ENCODE results near the gene CPNE5.
"Not testable (repeated sequence)": the region's sequence is repeated elsewhere in the genome, so short reads cannot be mapped to it uniquely, and the experiment has no call there.

CPNE5 gene

DNA sequence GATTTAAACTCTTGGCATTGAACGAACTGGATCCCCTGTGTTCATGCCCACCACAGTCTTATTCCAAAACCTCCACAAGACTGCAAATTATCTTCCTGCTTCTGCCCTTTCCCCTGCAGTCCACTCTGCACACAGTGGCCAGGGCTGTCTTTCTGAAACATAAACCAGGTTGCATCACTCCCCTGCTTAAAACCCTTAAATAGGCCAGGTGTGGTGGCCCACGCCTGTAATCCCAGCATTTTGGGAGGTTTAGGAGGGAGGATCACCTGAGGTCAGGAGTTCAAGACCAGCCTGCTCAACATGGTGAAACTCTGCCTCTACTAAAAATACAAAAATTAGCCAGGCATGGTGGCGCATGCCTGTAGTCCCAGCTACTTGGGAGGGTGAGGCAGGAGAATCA lies 26.2 kb downstream of the CPNE5 start:
- not testable (repeated sequence) for DNase-seq

DNA sequence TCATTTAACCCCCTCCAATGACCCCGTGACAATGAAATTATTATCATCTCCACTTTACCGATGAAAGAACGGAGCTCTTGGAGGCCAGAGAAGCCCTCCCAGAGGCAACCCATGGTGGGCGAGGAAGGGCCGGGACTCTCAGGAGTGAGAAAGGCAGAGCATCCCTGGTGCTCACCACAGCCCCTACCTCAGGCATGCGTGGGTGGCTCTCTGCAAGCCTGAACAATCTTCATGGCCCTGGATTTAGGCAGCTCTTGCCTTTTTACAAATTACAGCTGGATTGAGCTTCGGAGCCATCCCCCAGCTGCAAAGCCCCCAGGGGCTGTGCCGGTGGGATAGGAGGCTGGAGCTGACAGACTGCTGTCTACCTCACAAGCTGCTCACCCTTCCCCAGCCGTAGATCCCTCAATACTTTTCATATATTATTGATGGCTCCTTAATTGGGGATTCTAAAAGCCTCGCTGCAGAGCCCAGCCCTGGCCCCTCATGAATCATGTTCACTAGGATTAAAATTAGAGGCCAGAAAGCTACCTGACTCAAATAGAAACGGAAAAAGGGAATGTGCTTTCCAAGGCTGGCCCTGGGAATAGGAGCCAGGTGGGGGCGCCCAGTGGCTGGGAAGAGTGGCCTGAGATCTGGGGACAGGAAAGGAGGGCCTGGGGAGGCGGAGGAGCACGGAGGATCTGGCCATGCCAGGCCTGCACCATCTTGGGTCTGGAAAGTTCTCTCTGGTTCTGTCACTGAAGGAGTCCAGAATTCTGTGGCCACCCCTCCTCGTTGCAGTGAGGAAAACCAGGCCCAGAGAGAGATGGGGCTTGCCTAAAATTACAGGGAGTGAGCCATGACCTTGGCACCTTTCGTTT lies 29.1 kb downstream of the CPNE5 start:
- DNase-seq, result no peak

DNA sequence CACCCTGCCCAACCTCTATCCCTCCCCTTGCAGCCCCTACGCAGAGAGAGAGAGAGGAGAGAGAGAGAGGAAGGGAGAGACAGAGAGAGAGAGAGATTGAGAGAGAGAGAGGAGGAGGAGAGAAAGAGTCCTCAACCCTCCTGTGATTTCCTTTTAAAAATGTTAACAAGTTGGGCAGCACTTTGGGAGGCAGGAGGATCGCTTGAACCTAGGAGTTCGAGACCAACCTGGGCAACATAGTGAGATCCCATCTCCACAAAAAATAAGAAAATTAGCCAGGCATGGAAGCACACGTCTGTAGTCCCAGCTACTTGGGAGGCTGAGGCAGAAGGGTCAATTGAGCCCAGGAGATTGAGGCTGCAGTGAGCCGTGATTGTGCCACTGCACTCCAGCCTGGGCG lies 30.1 kb downstream of the CPNE5 start:
- DNase-seq, result no peak

DNA sequence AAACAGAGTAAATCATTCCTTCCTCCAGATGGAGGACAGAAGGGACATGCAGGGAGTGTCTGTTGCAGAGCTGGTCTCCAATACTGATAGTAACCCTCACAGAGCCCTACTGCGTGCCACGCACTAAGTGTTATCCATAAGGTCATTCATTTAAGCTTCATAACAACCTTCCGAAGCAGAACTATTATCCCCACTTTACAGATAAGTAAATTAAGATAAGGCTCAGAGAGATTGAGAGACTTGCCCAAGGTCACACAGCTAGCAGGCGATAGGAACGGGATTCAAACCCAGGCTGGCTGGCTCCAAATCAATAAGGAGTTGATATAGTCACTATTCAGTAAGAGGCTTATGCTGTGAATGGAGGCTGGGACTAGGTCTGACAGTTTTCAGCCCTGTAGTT lies 30.6 kb downstream of the CPNE5 start:
- DNase-seq, result no peak

DNA sequence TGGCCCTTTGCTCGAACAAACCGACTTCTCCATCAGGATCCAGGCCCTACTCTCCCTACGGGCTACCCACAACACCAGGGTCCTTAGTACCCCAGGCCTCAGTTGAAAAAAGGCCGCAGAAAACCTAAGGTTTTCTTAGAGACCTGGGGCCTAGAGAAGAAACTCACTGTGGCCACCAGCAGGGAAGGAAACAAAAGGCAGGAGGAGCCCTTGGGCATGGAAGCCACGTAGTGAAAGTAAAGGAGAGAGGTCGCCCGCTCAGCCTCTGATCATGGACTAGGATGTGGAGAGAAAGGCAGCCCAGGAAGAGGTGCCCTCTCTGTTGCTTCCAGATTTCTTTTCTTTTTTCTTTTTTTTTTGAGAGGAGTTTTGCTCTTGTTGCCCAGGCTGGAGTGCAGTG lies 31.5 kb downstream of the CPNE5 start:
- DNase-seq, result no peak

DNA sequence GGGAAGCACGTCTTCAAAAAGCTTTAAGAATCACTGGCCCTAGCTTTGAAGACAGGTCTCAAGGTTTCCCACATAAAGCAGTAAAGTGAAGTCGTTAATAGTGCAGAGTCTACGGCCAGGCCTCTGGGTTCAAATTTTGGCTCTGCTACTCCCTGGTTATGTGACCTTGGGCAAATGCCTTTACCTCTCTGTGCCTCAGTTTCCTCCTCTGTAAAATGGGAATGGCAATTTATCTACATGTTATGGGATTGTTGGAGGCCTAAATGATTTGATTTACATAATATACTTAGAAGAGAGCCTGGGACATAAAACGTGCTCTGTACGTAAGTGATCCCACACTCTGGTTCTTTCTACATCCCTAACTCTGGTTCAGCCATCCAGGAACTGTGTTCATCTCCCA lies 32.1 kb downstream of the CPNE5 start:
- no peak for DNase-seq

DNA sequence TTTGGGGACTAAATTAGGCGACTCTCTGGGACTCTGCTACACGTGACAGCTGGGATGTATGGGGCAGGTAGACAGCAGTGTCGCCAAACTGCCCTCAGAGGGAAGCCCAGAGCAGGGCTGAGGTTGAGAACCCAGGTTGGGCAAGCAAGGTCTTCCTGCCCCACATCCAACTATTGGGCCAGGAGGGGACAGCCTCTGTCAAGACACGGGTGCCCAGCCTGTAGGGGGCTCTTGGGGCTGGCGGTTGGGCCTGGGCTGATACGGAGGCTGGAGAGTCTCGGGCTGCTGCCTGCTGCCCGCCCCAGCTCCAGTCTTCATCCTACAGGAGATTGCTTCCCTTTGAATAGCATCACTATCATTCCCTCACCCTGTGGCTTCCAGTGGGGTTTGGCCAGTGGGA lies 33.3 kb downstream of the CPNE5 start:
- DNase-seq, result no peak

DNA sequence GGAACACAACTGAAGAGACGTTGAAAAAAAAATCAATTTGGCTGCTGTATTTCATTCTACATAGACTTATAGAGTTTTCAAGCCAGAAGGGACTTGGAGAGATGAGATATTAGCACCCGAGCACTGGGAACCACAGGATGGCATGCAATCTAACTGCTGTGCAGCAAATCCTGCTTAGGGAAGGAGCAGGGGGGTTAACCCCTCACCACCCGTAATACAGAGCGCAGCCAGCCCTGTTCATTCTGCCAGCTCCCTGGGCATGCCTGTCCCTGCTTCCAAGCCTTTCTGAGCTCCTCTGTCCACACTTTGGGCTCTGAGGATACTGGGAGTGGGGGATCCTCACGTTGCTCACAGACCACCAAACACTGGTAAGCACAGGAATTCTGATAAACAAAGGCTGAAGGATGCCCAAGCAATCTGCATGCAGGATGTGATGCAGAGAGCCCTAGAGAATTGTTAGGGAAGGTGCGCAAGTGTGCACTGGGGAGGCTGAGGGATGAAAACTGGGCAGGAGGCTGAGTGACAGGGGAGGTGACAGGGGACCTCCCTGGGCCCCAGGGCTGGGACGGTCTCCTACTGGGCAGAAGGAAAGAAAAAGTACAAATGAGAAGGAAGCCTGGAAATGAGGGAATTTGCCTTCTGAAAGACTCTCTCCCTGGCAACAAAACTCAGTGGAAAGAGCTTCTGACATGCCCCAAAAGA lies 34.0 kb downstream of the CPNE5 start:
- DNase-seq, result no peak

DNA sequence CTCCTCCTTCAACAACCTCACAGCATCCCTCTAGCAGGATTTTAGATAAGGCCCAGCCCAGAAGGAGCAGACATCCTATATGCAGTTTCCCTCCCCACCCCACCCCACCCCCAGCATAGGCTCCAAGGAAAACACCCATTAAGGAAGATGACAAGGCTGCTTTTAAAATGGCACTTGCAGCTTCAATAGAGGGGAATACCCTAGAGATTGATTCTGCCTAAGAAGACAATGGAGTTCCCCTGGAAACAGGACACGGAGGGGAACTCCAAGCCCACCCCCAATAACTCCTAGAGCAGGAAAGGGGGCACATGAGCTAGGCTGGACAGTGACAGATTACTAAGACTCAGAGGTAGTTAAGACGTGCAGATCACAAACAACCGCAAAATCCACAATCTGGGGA lies 34.7 kb downstream of the CPNE5 start:
- no peak for DNase-seq

DNA sequence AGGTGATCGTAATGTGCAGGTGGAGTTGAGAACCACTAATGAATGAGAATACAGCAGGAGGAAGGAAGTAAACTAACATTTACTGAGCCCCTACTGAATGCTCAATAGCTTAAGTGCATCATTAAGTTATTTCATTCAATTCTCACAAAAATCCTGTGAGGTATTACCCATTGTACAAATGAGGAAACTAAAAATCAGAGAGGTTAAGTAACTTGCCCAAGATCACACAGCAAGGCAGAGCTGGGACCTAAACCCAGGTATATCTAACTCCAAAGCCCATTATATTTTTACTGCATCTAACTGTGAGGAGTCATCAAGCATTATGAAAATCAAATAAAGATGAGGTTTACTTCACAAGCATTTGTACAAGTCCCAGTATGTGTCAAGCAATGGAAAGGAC lies 35.3 kb downstream of the CPNE5 start:
- DNase-seq, result no peak

DNA sequence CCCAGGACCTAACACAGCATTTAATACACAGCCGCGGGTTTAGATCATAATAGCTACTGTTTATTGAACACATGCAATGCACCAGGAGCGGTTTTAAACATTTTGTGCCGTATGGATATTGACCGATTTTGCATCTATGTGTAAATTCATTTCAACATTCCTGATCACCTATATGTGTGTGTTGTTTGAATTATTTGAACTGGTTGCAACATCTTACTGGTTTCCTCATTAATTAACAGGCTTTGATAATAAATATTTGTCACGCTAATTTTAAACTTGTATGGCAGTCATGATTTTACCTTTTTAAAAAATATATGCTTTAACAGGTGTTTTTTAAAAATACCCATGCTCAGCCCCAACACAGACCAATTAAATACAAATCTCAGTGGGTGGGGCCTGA lies 35.8 kb downstream of the CPNE5 start:
- DNase-seq, result no peak

DNA sequence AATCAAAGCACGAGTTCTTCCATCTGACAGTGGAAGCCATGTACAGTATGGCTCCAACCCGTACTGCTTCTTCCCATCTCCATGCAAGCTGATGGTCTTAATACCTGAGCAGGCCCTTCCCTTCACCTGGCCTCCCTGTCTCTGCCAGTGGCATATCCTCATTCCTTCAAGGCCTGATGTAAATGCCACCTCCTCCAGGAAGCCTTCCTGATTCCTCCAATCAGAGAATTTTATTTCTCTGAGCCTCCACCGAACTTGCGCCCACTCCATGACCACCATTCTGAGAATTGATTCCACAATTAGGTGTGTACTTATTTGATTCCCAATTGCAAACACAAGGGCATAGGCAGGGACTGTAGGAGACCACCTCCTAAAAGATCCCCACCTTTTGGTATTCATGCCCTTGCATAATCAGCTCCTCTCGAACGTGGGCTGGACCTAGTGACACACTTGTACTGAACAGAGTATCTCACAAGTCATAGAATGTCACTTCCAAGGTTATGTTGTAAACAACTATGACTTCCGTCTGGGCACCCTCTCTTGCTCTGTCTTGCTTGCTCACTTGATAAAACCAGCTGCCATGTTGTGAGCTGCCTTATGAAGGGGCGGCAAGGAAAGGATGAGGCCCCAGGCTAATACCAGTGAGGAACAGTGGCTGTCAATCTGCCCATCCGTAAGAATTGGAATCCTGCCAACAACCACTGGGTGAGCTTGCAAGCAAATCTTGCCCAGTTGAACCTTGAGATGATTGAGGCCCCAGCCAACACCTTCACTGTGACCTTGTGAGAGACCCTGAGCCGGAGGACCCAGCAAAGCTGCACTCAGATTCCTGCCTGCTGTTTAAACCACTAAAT lies 38.8 kb downstream of the CPNE5 start:
- DNase-seq, result no peak

DNA sequence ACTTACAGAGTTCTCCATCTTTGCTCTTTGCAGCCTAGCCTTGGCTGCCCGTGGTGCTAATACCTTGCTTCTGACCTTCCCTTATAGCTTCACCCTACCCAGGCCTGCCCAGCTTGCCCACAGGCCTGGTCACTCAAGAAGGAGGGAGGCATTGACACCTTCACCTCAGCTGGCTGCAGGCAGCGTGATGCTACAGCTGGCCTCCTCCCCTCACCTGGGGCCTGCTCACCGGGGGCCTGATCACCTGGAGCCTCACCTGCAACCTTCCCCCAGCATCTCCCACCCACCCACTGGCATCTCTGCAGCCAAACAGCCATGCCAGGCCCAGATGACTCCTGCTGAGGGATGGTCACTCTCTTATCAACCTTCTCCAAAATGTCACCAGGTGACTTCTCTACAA lies 40.4 kb downstream of the CPNE5 start:
- no peak for DNase-seq

DNA sequence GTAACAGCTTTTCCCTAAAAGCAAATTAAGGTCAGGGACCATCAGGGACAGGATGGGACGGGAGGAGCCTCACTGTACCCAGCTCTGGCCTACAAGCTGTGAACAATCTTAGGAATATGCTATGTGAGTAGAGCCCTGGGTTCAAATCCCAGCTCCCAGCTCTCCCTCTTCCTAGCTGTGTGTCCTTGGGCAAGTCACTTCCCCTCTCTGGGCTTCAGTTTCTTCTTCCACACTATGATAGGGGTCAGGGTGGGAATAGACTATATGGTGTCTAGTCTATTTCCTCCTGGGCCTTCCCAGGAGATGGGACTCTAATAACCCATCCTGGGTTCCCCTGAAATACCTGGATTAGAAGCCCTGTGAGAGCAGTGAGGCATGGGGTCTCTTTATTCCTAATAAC lies 41.6 kb downstream of the CPNE5 start:
- DNase-seq, result no peak

DNA sequence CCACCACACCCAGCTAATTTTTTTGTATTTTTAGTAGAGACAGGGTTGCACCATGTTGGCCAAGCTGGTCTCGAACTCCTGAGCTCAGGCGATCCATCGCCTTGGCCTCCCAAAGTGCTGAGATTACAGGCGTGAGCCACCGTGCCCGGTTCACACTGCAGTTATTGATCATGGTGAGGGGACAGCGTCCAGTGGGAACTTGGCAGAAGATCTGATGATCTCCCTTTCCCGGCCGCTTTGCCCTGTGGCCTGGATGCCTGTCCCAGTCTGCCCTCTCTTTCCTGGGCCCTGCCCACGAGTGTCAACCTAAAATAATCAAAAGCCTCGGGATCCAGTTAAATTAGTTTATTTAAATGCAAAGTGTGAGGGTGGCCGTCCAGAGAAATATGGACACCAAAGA lies 42.2 kb downstream of the CPNE5 start:
- DNase-seq, result no peak

DNA sequence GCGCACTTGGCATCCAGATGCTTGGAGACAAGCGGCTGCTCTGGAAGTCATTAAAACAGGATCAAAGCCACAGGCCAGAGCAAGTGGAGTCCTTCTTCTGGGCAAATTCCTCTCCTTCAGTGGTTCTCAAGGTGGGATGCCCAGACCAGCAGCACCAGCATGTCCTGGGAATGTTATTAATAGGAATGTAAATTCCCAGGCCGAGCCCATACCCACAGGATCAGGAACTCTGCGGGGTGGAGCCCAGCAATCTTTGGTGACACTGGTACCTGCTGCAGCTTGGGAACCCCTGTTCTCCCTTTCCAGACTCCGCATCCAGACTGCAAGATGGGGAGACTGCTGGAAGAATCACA lies 44.6 kb downstream of the CPNE5 start:
- DNase-seq, result no peak

DNA sequence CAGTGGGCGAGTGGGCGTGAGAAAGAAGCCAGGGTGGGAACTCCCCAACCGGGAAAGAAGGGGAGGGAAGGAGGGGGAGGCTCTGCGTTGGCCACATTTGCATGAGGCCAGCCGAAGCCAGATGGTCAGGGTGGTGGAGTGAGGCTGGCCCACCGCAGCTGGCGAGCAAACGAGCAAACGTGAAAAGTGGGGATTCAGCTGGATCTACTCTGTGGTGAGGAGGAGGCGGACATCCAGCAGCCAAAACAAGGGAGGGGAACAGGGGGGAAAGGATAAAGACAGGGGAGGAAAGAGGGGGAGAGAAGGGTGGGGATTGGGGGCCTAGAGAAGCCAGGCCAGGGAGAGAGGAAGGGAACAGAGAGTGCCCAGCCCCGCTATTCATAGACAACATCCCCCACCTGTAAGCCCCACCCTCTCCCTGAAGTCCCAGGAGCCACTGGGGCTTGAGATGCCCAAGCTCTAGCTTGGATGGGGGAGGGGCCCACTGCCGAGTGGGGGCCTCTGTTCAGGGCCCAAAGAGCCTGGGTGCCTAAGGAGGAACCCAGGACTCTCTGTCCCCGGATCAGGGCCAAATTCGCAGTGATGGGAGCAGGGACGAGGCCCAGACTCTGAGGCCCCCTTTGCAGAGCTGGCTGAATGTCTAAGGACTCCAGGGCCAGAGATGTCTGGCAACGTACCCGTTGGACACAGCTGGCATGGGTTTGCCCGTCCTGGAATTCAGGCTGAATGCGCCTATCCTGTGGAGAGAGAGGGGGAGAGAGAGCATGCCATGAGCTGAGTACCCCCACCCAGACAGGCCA lies 45.1 kb downstream of the CPNE5 start:
- no peak for DNase-seq

DNA sequence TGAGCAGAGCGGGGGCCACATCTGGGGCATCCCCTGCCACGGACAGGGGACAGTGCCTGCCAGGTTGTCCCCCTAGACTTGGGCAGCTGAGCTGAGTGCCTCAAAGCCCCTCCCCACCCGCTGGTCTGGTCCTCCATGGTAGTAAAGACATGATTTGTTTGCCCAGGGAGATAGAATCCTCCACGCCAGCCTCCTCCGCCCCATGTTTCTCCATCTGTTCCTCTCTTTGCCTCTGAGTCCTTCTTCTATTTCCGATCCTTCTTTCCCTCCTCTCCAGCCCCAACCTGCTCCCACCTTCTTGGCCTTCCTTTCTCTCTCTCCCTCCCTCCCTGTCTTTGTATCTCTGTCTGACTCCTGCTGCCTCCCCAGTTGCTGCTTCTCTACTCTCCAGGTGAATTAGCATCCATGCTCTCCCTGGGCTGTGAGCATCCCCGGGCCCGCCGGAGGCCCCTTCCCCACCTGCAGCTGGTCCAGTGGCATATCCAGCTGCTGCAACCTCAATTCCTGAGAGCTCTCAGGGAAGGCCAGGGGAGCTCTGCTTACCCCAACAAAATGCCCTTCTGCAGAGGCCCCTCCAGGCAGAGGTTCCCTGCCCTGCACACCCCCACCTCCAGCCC lies 45.8 kb downstream of the CPNE5 start:
- no peak for DNase-seq

DNA sequence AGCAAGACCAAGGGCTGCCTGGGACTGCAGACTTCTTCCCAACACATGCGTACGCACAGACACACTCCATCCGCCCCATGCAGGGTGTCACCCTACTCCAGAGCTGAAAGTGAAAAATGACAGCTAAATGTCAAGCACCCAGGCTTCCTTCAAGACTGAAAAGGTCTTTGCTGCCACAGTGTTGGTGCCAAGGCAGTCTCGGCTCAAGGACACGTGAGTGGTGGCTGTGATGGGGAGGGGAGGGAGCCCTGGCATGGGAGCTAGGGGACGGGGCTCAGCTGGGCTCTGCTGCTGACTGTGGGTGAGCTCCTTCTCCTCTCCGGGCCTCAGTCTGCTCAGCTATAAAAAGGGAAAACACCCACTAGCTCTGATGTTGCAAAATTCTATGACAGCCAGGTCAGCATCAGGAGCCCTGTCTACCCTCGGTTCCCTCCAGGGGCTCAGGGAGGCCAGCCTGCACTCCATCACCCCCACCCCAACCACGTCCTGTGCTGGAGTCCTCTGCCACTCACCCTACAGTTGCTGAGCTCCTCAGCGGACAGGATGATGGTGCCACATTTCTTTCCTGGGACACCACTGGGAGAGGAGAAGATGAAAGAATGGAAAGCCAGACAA lies 47.6 kb downstream of the CPNE5 start:
- no peak for DNase-seq

DNA sequence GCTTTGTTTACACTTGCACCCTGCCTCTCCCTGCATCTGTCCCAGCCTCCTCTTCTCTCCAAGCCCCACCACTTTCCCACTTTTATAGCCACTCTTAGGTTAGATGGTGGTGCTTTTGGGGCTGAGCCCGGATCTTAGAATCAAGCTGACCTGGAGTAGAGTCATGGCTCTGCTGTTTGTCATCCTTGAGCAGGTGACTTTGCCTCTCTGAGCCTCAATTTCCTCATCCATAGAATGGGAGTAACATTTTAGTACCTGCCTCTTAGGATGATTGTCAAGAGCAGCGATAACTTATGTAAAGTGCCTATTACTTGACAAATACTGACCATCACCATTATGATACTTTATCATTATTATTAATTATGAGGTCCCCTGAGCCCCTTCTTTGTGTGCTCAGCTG lies 48.2 kb downstream of the CPNE5 start:
- no peak for DNase-seq

DNA sequence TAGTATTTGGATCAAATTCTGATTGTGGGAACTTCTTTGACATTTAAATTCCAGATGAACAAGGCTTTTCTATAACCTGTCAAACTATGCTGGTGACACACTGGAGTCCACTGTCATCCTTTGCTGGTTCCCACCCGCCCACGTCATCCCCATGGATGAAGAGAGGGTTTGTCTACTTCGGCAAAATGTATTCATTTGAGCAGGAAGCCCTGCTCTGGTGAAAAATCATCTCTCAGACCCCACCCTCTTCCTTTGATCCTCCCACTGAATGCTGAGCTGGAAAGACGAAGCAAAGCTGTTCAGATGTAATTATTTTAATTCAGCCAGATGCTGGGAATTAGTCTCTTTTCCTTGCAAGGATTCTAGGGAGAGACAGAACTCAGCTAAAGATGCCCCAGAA lies 50.5 kb downstream of the CPNE5 start:
- no peak for DNase-seq

DNA sequence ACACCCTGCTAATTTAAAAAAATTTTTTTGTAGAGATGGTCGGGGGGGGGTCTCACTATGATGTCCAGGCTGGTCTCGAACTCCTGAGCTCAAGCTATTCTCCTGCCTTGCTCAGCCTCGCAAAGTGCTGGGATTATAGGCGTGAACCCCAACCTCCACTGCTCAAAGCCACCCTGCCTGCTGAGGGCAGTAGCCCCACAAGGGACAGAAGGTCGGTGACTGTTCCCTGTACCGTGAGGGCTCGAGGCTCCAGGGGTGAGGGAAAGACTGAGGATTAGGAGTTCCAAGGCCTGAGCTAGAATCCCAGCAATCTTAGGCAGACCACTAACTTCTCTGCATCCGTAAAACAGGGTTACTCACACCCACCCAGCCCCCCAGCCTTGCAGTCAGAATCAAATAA lies 51.1 kb downstream of the CPNE5 start:
- no peak for DNase-seq
